Retina (tissue), 1 donor: Measurements from ENCODE around the gene GPN2.
A peak's percentile ranks its signal among the peaks of the same experiment; 100 is the strongest.
"Not testable (repeated sequence)": the region's sequence is repeated elsewhere in the genome, so short reads cannot be mapped to it uniquely, and the experiment has no call there.

Source experiments
- DNase-seq: peaks from one replicate; pipeline ENCODE4 v3.0.0-alpha.2; 2016

Gene GPN2

DNA sequence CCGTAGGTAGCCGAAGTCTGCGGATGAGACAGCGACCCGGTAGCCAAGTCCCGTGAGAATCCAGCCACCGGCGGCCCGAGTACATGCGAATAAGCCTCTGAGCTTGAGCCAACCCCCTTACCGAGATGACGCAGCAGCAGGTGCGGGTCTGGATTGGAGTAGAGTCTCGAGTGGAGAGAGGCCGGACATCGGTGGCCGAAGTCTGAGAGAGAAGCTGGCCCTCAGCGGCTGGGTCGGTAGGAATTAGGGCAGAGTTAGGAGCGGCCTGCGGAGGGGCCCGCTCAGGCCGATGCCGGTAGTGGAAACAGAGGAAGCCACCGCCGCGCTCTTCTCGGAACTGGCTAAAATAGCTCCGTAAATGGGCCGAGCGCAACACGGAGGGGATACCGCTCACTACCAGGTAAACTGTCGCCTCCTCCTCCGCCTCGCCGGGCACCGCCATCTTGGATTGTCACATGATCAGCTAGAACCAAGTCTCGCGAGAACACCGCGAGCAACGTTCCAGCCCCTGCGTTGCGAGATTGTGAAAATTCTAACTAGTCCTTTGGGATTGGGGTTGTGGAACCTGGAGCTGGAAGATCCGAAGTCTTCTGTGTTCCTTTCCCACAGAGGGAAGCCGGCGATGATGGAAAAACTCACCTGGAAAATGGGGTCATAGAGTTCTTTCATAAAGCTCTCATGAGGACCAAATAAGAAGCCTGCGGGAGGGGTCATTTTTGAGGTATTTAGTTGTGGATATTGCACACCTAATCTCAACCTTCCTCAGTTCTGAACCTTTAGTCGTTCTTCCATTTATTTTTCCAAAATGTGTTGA is 10.1 kb upstream of the GPN2 start, which contains the start of gene GPATCH3:
TSS of gene GPATCH3 (minus strand) at position 467 of the 814 bp plus-strand sequence. CDS start at position 442, 25 bp downstream.
- peak; percentile 94 for DNase-seq

DNA sequence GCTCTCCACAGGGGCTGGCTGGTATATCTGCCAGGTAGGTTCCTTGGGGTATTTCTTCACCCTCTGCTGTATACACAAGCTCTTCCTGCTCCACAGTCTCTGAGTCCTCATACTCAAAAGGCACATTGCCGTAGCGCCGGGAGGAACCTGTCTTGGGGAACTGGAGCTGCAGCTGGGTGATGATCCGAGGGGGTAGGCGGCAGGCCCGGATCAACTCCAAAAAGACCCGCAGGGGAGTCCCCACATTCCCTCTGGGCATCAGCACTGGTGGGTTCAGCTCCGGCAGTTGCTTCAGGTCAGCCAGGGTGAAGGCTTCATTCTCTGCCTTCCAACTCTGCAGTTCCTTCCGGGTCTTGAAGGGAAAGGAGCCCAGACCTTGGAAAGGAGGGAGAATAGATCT is 7.3 kb upstream of the GPN2 start:
- no peak for DNase-seq

DNA sequence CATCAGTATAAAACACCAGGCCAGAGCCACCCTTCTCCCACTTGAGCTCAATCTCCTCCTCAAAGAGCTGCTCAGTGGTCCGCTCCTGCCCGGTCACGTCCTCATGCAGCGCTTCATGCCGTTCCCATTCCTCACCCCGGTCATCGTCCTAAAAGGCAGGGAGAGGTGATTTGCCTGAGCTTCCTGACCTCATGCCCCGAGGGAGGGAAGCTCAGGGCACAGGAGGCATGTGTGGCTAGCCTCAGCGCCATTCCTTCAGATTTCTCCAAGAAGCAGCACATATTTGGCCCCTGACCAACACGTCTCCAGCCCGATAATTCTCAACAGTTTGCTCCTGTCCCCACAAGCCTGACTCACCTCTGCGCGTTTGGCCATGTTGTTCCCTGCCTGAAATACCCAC is 4.2 kb upstream of the GPN2 start:
- DNase-seq, result no peak

DNA sequence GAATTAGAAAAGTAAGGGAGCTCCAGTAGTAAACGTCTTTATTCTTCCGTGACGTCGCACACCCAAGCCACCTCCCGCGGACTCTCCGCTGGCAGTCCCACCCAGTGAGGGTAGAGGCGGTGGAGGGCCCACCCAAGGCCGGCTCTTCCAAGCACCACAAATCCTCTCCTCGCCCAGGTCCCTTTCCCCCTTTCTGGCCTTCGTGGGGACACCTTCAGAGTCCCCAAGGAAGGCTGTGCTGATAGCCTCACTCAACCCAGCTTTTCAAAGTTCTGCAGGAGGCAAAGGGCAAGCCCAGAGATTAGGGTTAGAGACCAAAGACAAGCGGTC is 349 bp upstream of the GPN2 start:
- no peak for DNase-seq

GRCh38 chr1:26888231-26888630 is 1.9 kb downstream of the GPN2 start:
- DNase-seq, result no peak

GRCh38 chr1:26887125-26887524 is 3.0 kb downstream of the GPN2 start:
- no peak for DNase-seq

GRCh38 chr1:26882696-26883463 is 7.2 kb downstream of the GPN2 start:
- no peak for DNase-seq

GRCh38 chr1:26881611-26882010 is 8.5 kb downstream of the GPN2 start:
- not testable (repeated sequence) for DNase-seq

DNA sequence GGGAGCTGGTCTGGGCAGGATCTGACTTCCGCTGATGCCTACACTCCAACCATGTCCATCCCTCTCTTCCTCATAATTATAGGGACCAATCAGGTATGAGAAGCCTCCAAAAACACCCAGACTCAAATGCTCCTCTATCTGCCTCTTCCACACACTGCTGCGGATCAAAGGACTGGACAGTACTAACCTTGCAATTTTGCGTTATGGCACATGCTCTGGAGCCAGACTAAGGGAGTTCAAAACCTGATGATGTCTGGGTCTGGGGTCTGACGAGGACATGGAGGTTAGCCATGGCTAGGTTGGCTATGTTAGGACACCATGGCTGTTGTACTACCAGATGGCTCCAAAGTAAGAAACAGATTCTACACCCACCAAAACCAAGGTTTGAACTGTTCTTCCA is 10.3 kb downstream of the GPN2 start:
- DNase-seq, result no peak

DNA sequence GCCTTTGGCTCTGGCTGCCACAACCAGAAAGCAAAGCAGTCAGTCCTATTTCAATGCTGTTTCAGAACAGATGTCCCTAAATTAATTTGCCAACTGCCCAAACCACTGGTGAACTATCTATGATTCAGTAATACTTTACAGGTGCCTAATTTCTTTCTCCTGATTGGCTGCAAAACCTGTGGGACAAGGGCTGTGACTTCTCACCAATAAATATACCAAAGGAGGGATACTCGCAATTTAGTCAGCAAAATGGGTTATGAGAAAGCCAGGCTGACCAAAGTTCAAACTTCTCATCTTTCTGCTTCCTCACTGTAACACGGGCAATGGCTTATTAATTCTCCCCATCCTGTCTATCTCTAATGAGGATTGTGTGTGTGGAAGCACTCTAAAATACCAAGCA is 12.8 kb downstream of the GPN2 start:
- DNase-seq, result no peak

DNA sequence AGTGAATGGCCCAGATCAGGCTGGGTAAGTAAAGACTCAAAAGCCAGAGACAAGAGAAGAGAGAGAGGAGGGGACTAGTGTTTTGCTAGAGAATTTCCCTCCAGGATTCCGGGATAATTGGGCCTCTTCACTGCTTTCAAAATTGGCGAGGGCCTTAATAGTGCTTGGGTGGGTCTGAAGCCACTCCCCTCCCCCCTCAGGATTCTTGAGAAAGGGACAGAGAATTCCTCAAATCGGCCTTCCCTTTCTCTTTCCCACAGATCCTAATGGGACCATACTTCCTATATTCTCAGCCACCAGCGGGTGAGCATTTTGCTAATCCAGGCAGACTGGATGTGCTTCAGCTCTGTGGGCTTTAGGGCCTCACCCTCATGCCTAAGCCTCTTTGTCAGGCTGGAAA is 15.2 kb downstream of the GPN2 start:
- DNase-seq, result no peak

DNA sequence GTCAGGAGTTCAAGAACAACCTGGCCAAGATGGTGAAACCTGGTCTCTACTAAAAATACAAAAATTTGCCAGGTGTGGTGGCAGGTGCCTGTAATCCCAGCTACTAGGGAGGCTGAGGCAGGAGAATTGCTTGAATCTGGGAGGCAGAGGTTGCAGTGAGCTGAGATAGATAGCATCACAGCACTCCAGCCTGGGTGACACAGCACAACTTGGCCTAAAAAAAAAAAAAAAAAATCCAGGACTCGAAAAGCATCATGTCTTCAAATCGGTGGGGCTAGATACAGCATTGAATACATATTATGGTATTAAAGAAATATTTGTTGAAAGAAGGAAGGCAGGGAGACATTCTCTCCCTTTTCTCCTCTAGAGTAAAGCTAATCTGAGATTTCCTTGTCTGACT is 17.0 kb downstream of the GPN2 start:
- DNase-seq, result not testable (repeated sequence)

DNA sequence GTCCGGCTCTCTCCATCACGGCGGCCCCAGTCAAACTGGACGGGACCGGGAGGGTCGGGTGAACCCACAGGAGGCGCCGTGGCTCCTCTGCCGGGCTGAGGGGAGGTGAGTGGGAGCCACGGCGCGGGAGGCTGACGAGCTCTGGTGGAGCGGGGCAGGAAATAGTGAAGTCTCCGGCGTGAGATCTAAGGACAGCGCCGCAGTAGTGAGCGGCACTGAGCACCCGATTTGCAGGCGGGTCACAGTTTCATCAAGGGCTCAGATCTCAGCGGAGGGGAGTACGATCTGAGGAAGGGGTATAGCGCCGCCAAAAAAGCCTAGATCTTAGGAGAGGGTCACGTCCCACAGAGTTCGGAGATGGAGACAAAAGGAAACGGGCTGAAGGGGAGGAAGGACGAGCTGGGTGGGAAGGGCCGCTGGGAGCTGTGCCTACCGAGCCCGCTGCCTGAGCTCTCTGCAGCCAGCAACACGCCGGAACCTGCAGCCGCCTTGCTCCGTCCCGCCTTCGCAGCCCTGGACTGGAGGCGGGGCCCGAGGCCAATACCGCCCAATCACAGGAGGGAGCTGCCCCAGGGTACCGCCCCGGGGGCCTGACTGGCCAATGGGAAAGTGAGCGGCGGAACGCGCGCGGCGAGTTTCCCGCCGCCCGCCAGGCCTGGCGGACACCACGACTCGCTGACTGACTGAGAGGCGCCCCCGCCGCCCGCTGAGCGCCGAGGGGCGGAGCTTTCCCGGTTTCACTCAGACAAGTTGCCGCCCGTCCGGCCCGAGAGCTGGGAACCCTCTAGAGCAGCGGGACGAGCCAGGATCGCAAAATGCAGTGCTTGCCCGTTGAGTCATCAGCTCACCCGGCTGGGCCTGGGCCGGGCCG is 25.2 kb downstream of the GPN2 start:
- DNase-seq, result peak; percentile 98

DNA sequence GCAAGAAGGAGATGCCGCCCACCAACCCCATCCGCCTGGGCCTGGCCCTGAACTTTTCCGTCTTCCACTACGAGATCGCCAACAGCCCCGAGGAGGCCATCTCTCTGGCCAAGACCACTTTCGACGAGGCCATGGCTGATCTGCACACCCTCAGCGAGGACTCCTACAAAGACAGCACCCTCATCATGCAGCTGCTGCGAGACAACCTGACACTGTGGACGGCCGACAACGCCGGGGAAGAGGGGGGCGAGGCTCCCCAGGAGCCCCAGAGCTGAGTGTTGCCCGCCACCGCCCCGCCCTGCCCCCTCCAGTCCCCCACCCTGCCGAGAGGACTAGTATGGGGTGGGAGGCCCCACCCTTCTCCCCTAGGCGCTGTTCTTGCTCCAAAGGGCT is 26.4 kb downstream of the GPN2 start:
- no peak for DNase-seq

- no peak for DNase-seq
These were observed 27.1 kb downstream of the GPN2 start, which contains the start of gene SFN for GRCh38 chr1:26862781-26863684. SFN (plus strand) TSS chr1:26863149; CDS start chr1:26863213, 64 bp downstream.

DNA sequence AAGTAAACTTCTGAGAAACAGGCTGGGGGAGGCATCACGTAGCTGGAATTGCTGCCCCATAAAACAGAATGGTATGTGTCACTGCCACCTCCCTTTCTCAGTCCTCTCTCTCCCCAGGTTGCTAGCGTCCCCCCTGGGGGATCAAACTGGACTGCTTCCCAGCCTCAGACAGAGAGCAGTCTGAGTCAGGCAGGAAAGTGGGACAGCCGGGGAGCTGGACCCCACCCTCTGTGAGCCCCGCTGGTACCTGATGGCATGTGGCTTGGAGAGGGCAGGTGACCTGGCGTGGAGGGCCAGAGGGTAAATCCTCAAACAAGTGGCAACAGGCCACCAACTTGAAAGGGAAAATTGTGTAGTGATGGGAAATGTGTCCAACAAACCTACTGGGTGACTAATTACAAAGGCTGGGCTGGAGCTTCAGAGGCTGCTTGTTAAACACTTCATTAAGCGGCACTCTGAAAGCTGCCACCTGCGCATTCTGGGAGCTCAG is 28.1 kb downstream of the GPN2 start:
- no peak for DNase-seq

DNA sequence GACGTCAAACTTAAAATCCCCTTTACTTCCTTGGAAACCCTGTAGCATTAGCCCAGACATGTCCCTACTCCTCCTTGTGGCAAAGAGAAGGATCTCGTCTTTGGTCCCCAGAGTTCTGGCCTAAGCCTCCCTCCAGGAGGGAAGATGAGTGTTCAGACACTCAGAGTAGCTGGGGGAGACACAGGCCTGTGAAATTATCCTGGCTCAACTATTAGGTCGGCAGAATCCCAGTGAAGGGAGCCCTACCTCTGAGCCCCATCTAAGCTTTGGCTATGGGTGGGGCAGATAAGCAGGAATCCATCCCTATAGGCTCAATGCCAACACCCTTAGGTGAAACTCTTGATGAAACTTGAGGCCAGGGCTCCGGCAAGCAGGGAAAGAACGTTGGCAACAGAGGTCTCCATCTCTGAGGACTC is 28.8 kb downstream of the GPN2 start:
- DNase-seq, result no peak

GRCh38 chr1:26858891-26859640 is 31.0 kb downstream of the GPN2 start:
- DNase-seq, result no peak

DNA sequence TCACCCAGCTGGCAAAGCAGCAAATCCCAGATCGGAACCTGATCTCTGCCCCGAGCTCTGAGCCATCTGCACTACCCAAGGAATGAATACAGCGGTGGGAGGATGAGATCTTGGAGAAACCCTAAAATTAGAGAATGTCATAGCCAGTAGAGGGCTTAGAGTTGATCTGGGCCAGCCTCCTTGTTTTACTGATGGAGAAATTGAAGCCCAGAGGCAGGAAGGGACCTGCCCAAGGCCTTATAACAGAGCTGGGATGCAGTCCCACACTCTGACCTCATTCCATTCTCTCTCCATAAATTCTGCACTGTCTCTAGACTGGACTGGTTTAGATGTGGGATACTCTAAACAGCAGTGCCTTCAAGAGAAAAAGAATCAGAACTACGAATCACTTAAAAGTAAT is 31.9 kb downstream of the GPN2 start:
- no peak for DNase-seq

- no peak for DNase-seq
These were observed 32.5 kb downstream of the GPN2 start for GRCh38 chr1:26857473-26858060.
